Fibroblast of pulmonary artery (primary cell): Measurements from ENCODE around the gene CYP2J2.
A peak's percentile ranks its signal among the peaks of the same experiment; 100 is the strongest.
"Not testable (repeated sequence)": the region's sequence is repeated elsewhere in the genome, so short reads cannot be mapped to it uniquely, and the experiment has no call there.

Experiments used
- DNase-seq: peaks from one replicate; pipeline ENCODE4 v3.0.0-alpha.2; 2010; ENCODE audit warnings: low read depth
- H3K4me3 ChIP-seq: replicated peaks from 2 replicates; pipeline ENCODE4 v1.5.1; 2011; ENCODE audit warnings: low read depth, mild to moderate bottlenecking, control low read depth, low read length, moderate library complexity
- CTCF ChIP-seq: IDR thresholded peaks from 2 replicates; pipeline ENCODE4 v1.5.1; 2011; ENCODE audit warnings: mild to moderate bottlenecking, control low read depth, low read length, inconsistent platforms; ENCODE audit errors: missing control alignments

Gene CYP2J2

GRCh38 chr1:59926381-59927123 lies at the start of gene CYP2J2:
CYP2J2 (minus strand) TSS chr1:59926773; CDS start chr1:59926746, 27 bp downstream.
- DNase-seq = peak; percentile 12
- TF ChIP-seq CTCF = no peak
- peak within 1 kb of the TSS; percentile 50 for H3K4me3 ChIP-seq

- no peak for DNase-seq
- no peak for TF ChIP-seq CTCF
- H3K4me3 ChIP-seq = no peak overlapping the region
Measured at GRCh38 chr1:59973719-59974118, 47.1 kb upstream of the CYP2J2 start.

GRCh38 chr1:59972216-59972927 lies 45.8 kb upstream of the CYP2J2 start:
- H3K4me3 ChIP-seq = no peak overlapping the region
- no peak for TF ChIP-seq CTCF
- DNase-seq = no peak

GRCh38 chr1:59971464-59971911 lies 44.9 kb upstream of the CYP2J2 start:
- DNase-seq = peak; percentile 64
- H3K4me3 ChIP-seq = no peak overlapping the region
- TF ChIP-seq CTCF = peak; percentile 86

GRCh38 chr1:59969542-59970175 lies 43.1 kb upstream of the CYP2J2 start:
- DNase-seq, H3K4me3 ChIP-seq: not testable (repeated sequence)

GRCh38 chr1:59968746-59969145 lies 42.2 kb upstream of the CYP2J2 start:
- DNase-seq, H3K4me3 ChIP-seq: not testable (repeated sequence)

GRCh38 chr1:59967780-59968179 lies 41.2 kb upstream of the CYP2J2 start:
- no peak overlapping the region for H3K4me3 ChIP-seq
- TF ChIP-seq CTCF = no peak
- DNase-seq = no peak
